ENCODE data around the gene ICA1. TPM values are rescaled to one million over a fixed set of nuclear protein-coding genes. Genes with fewer than 3 reads are reported as not detected.

ICA1 gene
- total RNA-seq, 4 donors from 2014 or later: 4.1 to 7.4 (median 5.8) TPM

GRCh38 chr7:8205537-8205936 lies 56.4 kb downstream of the ICA1 start:
- Histone ChIP-seq H3K9me3 (no peaks in the 10 kb centered on the region), H3K4me3 (no peak overlapping the region), H3K4me1 (peaks cover 0 to 18% (median 7%) of the 10 kb centered on the region in 4 donors), H3K27ac (replicated peaks in 1 of 4) (no peak overlapping the region), H3K27me3 (no peaks in the 10 kb centered on the region), H3K36me3 (no peaks in the 10 kb centered on the region)
- 80% methylated on average over 5 of the region's 5 CpGs for WGBS
- no peak for DNase-seq (ENCODE audit: extremely low spot score)
- intact Hi-C loops (cut with DNase I): no loop called here
- TF ChIP-seq CTCF (IDR thresholded peaks at IDR 0.05): no peak
- TF ChIP-seq POLR2A (IDR thresholded peaks at IDR 0.05; ENCODE audit: low read depth): no peak
- no peak for TF ChIP-seq EP300 (IDR thresholded peaks at IDR 0.05)
- TF ChIP-seq POLR2AphosphoS5 (IDR thresholded peaks at IDR 0.05): no peak

GRCh38 chr7:8205031-8205387 lies 57.0 kb downstream of the ICA1 start:
- intact Hi-C loops (cut with DNase I): no loop called here
- peaks cover 0 to 18% (median 7%) of the 10 kb centered on the region in 4 donors for H3K4me1 ChIP-seq
- WGBS: 79% methylated on average over 2 of the region's 2 CpGs
- no peaks in the 10 kb centered on the region for H3K27me3 ChIP-seq
- H3K27ac ChIP-seq (replicated peaks in 1 of 4): no peak overlapping the region
- no peak overlapping the region for H3K4me3 ChIP-seq
- no peaks in the 10 kb centered on the region for H3K9me3 ChIP-seq
- DNase-seq (ENCODE audit: extremely low spot score): no peak
- no peaks in the 10 kb centered on the region for H3K36me3 ChIP-seq
- TF ChIP-seq EP300 (IDR thresholded peaks at IDR 0.05) (no peak), POLR2A (IDR thresholded peaks at IDR 0.05; ENCODE audit: low read depth) (no peak), CTCF (IDR thresholded peaks at IDR 0.05) (no peak), POLR2AphosphoS5 (IDR thresholded peaks at IDR 0.05) (no peak)

- Histone ChIP-seq H3K9me3 (no peaks in the 10 kb centered on the region), H3K36me3 (no peaks in the 10 kb centered on the region), H3K27ac (replicated peaks in 1 of 4) (no peak overlapping the region), H3K4me1 (peaks cover 0 to 18% (median 7%) of the 10 kb centered on the region in 4 donors), H3K4me3 (no peak overlapping the region), H3K27me3 (no peaks in the 10 kb centered on the region)
- WGBS: 92% methylated on average over 7 of the region's 7 CpGs
- intact Hi-C loops (cut with DNase I): no loop called here
- TF ChIP-seq EP300 (IDR thresholded peaks at IDR 0.05) (no peak), POLR2A (IDR thresholded peaks at IDR 0.05; ENCODE audit: low read depth) (no peak), CTCF (IDR thresholded peaks at IDR 0.05) (no peak), POLR2AphosphoS5 (IDR thresholded peaks at IDR 0.05) (no peak)
- DNase-seq (ENCODE audit: extremely low spot score): no peak
These were observed 57.5 kb downstream of the ICA1 start for GRCh38 chr7:8204339-8205030.

GRCh38 chr7:8201846-8202441 lies 60.0 kb downstream of the ICA1 start:
- WGBS: 66% methylated on average over 3 of the region's 3 CpGs
- intact Hi-C loops (cut with DNase I): no loop called here

GRCh38 chr7:8200717-8201116 lies 61.2 kb downstream of the ICA1 start:
- TF ChIP-seq POLR2A (IDR thresholded peaks at IDR 0.05; ENCODE audit: low read depth): no peak
- TF ChIP-seq CTCF (IDR thresholded peaks at IDR 0.05): no peak
- no peak for TF ChIP-seq POLR2AphosphoS5 (IDR thresholded peaks at IDR 0.05)
- TF ChIP-seq EP300 (IDR thresholded peaks at IDR 0.05): no peak
- intact Hi-C loops (cut with DNase I): no loop called here

More at GRCh38 chr7:8201846-8202441, 60.0 kb downstream of the ICA1 start:
- Histone ChIP-seq H3K4me1 (peaks cover 0 to 18% (median 7%) of the 10 kb centered on the region in 4 donors), H3K36me3 (peaks cover 0 to 9% (median 0%) of the 10 kb centered on the region in 4 donors), H3K27me3 (no peaks in the 10 kb centered on the region), H3K4me3 (no peak overlapping the region), H3K27ac (replicated peaks in 1 of 4) (no peak overlapping the region), H3K9me3 (no peaks in the 10 kb centered on the region)
- TF ChIP-seq EP300 (IDR thresholded peaks at IDR 0.05) (no peak), POLR2AphosphoS5 (IDR thresholded peaks at IDR 0.05) (peak in 1 of 2 donors; percentile 10)
- DNase-seq (ENCODE audit: extremely low spot score): no peak

More at GRCh38 chr7:8200717-8201116, 61.2 kb downstream of the ICA1 start:
- H3K36me3 ChIP-seq: peaks cover 0 to 9% (median 0%) of the 10 kb centered on the region in 4 donors
- 92% methylated on average over 1 of the region's 1 CpG for WGBS
- H3K9me3 ChIP-seq: no peaks in the 10 kb centered on the region
- no peaks in the 10 kb centered on the region for H3K27me3 ChIP-seq
- no peak for DNase-seq (ENCODE audit: extremely low spot score)
- no peak overlapping the region for H3K4me3 ChIP-seq
- H3K27ac ChIP-seq (replicated peaks in 1 of 4): no peak overlapping the region
- H3K4me1 ChIP-seq: peaks cover 0 to 10% (median 7%) of the 10 kb centered on the region in 4 donors

Data from esophagus muscularis mucosa (tissue), 4 donors.